ENCODE data around the gene MIF. TPM values are rescaled to one million over a fixed set of nuclear protein-coding genes. Genes with fewer than 3 reads are reported as not detected.
A peak's percentile ranks its signal among the peaks of the same experiment; 100 is the strongest.
"Not testable (repeated sequence)": the region's sequence is repeated elsewhere in the genome, so short reads cannot be mapped to it uniquely, and the experiment has no call there.

Gene MIF
- total RNA-seq, 4 donors from 2014 or later, result 342 to 807 (median 472) TPM

DNA sequence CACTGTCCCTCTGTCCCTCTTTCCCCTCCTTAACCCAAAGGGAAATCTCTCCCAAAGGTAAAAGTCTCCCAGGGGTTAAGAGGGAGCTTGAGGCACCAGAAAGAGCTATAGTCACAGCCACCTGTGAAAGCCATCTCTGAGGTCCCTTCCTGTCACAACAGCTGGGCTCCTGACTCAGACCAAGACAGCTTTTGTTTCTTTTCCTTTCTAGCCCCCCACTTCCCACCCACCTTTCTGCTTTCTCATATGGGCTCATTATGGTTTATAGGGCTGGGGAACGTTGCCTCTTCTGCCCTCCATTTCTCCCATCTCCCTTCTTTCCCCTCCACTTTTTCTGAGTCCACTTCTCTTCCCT is 19.1 kb downstream of the MIF start:
- 0 to 4% methylated on average over 1 of the region's 1 CpG for WGBS, 2 donors
- Histone ChIP-seq H3K4me3 (replicated peaks in 1 of 3) (peak overlapping the region; percentile 20 to 53 (median 48)), H3K9me3 (no peaks in the 10 kb centered on the region), H3K27ac (peak overlapping the region; percentile 38 to 79 (median 74)), H3K4me1 (peaks cover 0 to 19% of the 10 kb centered on the region in 2 donors), H3K27me3 (no peaks in the 10 kb centered on the region), H3K36me3 (no peaks in the 10 kb centered on the region)
- intact Hi-C loops (cut with DNase I), result no loop called here
- TF ChIP-seq, protein P1, sequence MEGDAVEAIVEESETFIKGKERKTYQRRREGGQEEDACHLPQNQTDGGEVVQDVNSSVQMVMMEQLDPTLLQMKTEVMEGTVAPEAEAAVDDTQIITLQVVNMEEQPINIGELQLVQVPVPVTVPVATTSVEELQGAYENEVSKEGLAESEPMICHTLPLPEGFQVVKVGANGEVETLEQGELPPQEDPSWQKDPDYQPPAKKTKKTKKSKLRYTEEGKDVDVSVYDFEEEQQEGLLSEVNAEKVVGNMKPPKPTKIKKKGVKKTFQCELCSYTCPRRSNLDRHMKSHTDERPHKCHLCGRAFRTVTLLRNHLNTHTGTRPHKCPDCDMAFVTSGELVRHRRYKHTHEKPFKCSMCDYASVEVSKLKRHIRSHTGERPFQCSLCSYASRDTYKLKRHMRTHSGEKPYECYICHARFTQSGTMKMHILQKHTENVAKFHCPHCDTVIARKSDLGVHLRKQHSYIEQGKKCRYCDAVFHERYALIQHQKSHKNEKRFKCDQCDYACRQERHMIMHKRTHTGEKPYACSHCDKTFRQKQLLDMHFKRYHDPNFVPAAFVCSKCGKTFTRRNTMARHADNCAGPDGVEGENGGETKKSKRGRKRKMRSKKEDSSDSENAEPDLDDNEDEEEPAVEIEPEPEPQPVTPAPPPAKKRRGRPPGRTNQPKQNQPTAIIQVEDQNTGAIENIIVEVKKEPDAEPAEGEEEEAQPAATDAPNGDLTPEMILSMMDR (IDR thresholded peaks at IDR 0.05), result no peak
- TF ChIP-seq POLR2A (IDR thresholded peaks at IDR 0.05), result no peak
- no peak for DNase-seq

DNA sequence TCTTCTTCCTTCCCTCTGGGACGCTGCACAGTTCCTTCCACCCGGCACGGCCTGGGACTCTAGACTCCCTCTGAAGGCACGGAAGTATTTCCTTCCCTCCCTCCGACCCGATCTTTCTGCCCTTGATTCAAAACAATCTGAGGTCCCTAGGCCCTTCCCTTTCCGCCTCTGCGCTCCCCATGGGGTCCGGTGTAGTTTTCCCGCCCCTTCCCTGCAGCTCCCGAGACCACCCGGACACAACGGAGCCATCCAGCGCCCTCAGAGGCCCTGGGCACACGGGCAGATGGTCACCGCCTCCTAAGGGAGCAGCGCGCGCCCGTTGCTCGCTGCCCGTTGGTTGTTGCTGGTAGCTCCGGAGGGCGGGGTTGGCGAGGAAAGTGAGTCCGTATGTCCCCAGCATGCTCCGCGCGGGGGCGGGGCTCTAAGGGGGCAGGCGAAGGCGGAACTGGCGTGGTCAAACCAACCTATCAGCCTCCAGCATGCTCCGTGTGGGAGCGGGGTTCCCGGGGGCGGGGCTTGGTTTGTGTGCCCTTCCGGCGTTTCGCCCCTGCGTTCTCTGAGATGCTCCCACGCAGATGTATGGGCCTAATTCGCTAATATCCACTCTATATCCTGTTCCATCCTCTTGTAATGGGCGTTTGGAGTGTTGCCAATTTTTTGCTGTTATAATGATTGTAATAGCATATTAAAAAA is 19.6 kb downstream of the MIF start:
- intact Hi-C loops (cut with DNase I), result no loop called here
- H3K27me3 ChIP-seq, result no peaks in the 10 kb centered on the region
- H3K4me1 ChIP-seq, result peaks cover 0 to 19% of the 10 kb centered on the region in 2 donors
- TF ChIP-seq, protein P1 (IDR thresholded peaks at IDR 0.05), result no peak
- TF ChIP-seq POLR2A (IDR thresholded peaks at IDR 0.05), result peak; percentile 25 to 90
- 0% methylated on average over 29 to 37 of the region's 44 CpGs for WGBS, 2 donors
- H3K4me3 ChIP-seq (replicated peaks in 1 of 3), result peak overlapping the region; percentile 20 to 53 (median 48)
- no peaks in the 10 kb centered on the region for H3K9me3 ChIP-seq
- peak overlapping the region; percentile 38 to 79 (median 74) for H3K27ac ChIP-seq
- peak; percentile 100 for DNase-seq
- no peaks in the 10 kb centered on the region for H3K36me3 ChIP-seq

DNA sequence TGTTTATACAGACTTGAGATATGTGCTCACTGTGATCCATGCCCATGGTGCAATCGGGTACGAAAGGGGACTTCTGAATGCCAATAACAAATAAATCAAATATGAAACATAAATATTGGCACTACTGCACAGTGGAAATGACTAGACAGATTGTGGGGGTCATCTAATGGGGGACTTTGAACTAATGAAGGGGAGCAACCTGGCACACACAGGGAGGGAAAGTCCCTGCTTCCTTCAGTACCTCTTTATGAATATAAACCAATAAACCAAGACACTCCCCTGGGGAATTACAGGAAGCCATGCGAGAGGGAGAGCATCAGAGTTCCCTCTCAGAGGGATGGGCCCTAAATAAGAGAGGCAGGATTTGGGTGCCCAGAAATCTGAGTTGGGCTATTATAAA is 21.1 kb downstream of the MIF start:
- H3K27ac ChIP-seq, result no peak overlapping the region

DNA sequence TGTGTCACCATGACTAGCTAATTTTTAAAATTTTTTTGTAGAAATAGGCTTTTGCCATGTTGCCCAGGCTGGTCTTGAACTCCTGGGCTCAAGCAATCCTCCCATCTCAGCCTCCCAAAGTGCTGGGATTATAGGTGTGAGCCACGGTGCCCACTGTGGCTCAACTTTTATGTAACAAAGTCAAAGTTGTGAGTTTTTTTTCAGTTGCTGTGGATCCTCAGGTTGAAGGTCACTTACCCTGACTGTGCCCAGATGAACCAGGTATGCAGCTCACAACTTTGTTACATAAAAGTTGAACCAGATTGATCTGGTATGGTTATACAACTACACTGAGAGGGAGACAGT is 26.1 kb downstream of the MIF start:
- H3K4me3 ChIP-seq (replicated peaks in 1 of 3); H3K36me3 ChIP-seq; intact Hi-C loops (cut with DNase I); DNase-seq; H3K27me3 ChIP-seq; H3K9me3 ChIP-seq; H3K27ac ChIP-seq; H3K4me1 ChIP-seq: not testable (repeated sequence)
- 92 to 100% methylated on average over 1 of the region's 1 CpG for WGBS, 2 donors

More for the DNA sequence above, 21.1 kb downstream of the MIF start:
- Histone ChIP-seq H3K4me3 (replicated peaks in 1 of 3) (no peak overlapping the region), H3K27me3 (no peaks in the 10 kb centered on the region), H3K4me1 (peaks cover 0 to 9% of the 10 kb centered on the region in 2 donors), H3K9me3 (no peaks in the 10 kb centered on the region), H3K36me3 (no peaks in the 10 kb centered on the region)
- intact Hi-C loops (cut with DNase I), result no loop called here
- WGBS, 2 donors, result 83 to 85% methylated on average over 3 of the region's 3 CpGs
- TF ChIP-seq, protein P1 (IDR thresholded peaks at IDR 0.05), result no peak
- no peak for TF ChIP-seq POLR2A (IDR thresholded peaks at IDR 0.05)
- no peak for DNase-seq

DNA sequence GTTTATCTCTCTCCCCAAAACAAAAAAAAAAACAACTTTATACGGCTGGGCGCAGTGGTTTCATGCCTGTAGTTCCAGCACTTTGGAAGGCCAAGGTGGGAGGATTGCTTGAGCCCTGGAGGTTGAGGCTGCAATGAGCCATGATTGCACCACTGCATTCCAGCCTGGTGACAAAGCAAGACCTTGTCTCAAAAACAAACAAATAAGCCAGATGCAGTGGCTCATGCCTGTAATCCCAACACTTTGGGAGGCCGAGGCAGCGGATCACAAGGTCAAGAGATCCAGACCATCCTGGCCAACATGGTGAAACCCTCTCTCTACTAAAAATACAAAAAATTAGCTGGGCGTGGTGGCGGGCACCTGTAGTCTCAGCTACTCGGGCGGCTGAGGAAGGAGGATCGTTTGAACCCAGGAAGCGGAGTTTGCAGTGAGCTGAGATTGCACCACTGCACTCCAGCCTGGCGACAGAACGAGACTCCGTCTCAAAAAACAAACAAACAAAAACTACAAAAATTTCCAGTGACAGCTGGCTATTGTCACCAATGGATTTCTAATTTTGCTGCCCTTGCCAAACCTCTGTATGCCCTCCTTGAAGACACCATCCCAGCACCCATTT is 27.5 kb downstream of the MIF start:
- H3K27ac ChIP-seq; H3K4me3 ChIP-seq (replicated peaks in 1 of 3); DNase-seq; H3K27me3 ChIP-seq; H3K9me3 ChIP-seq; H3K36me3 ChIP-seq; H3K4me1 ChIP-seq; intact Hi-C loops (cut with DNase I): not testable (repeated sequence)
- WGBS, 2 donors, result 91 to 92% methylated on average over 13 of the region's 13 CpGs

DNA sequence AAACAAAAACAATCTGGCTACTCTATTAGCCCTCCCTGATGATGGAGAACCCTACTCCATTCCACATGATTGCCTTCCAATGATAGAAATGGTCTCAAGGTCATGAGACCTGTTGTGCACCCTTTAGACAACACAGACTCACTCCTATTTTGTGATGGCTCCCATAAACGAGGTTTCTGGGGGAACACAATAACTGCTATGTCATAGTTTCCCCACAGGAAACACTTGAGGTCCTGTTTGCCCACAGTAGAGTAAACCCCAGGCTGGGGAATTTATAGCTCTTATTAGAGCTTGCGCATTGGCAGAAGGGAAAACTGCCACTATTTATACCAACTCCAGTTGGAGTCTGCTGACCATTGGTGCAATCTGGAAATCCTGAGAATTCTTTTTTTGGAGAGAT is 28.7 kb downstream of the MIF start:
- no peak for DNase-seq
- H3K9me3 ChIP-seq, result no peaks in the 10 kb centered on the region
- TF ChIP-seq, protein P1 (IDR thresholded peaks at IDR 0.05), result no peak
- no peak for TF ChIP-seq POLR2A (IDR thresholded peaks at IDR 0.05)
- H3K4me1 ChIP-seq, result no peaks in the 10 kb centered on the region
- H3K4me3 ChIP-seq (replicated peaks in 1 of 3), result no peak overlapping the region
- WGBS, 2 donors, result 65 to 87% methylated on average over 2 of the region's 2 CpGs
- no peaks in the 10 kb centered on the region for H3K27me3 ChIP-seq
- peaks cover 0 to 5% of the 10 kb centered on the region in 2 donors for H3K36me3 ChIP-seq
- intact Hi-C loops (cut with DNase I), result no loop called here
- no peak overlapping the region for H3K27ac ChIP-seq

Data from thyroid gland (tissue), 4 donors.